GM12873 (cell line): ENCODE measurements around the gene SLC25A11.

Experiments
- CTCF ChIP-seq: IDR thresholded peaks from 2 replicates; pipeline ENCODE4 v1.5.1; 2012; ENCODE audit warnings: low read depth, mild to moderate bottlenecking, moderate library complexity, low read length, control low read depth; ENCODE audit not compliant: insufficient read depth; ENCODE audit errors: missing control alignments

Gene SLC25A11

GRCh38 chr17:4960279-4960922, 20.6 kb upstream of the SLC25A11 start:
- TF ChIP-seq CTCF: no peak

GRCh38 chr17:4959261-4959965, 19.6 kb upstream of the SLC25A11 start:
- no peak for TF ChIP-seq CTCF

GRCh38 chr17:4958102-4958501, 18.3 kb upstream of the SLC25A11 start:
- TF ChIP-seq CTCF: no peak

GRCh38 chr17:4956493-4957061, 16.7 kb upstream of the SLC25A11 start:
- peak; percentile 28 for TF ChIP-seq CTCF

- no peak for TF ChIP-seq CTCF
These were observed 15.2 kb upstream of the SLC25A11 start for GRCh38 chr17:4955091-4955490.

GRCh38 chr17:4953451-4953961, 13.7 kb upstream of the SLC25A11 start:
- no peak for TF ChIP-seq CTCF

- no peak for TF ChIP-seq CTCF
These were observed 11.6 kb upstream of the SLC25A11 start for GRCh38 chr17:4951486-4951885.
